ENCODE measurements around the gene ADAMTS2.

GRCh38 chr5:179110528-179110927, 234.7 kb downstream of the ADAMTS2 start:
- TF ChIP-seq FOXM1 (IDR thresholded peaks at IDR 0.05; ENCODE audit: borderline replicate concordance) (no peak), ARNT (IDR thresholded peaks at IDR 0.05) (no peak)
